Measurements from ENCODE around the gene CEP44. TPM values are rescaled to one million over a fixed set of nuclear protein-coding genes. Genes with fewer than 3 reads are reported as not detected.

The CEP44 gene
- total and polyA plus RNA-seq, 12 donors: 5.8 to 22.5 (median 15.8) TPM

- Histone ChIP-seq H3K36me3 (replicated peaks in 1 of 2) (no peaks in the 10 kb centered on the region), H3K4me1 (replicated peaks in 1 of 2) (no peaks in the 10 kb centered on the region), H3K27me3 (no peaks in the 10 kb centered on the region), H3K27ac (no peak overlapping the region), H3K4me3 (no peak overlapping the region), H3K9me3 (replicated peaks in 1 of 3) (no peaks in the 10 kb centered on the region)
- no peak for DNase-seq
- intact Hi-C loops (cut with DNase I): no loop called here
- 96 to 100% (median 96%) methylated on average over 1 of the region's 1 CpG for WGBS, 4 donors
- no peak for TF ChIP-seq POLR2A (IDR thresholded peaks at IDR 0.05)
- TF ChIP-seq CTCF (IDR thresholded peaks at IDR 0.05): no peak
These were observed 65.4 kb downstream of the CEP44 start for GRCh38 chr4:174349156-174349555.

- no peak overlapping the region for H3K27ac ChIP-seq
- no peaks in the 10 kb centered on the region for H3K27me3 ChIP-seq
- no peak for DNase-seq
- H3K36me3 ChIP-seq (replicated peaks in 1 of 2): no peaks in the 10 kb centered on the region
- TF ChIP-seq CTCF (IDR thresholded peaks at IDR 0.05): no peak
- no peak for TF ChIP-seq POLR2A (IDR thresholded peaks at IDR 0.05)
- intact Hi-C loops (cut with DNase I): no loop called here
- no peak overlapping the region for H3K4me3 ChIP-seq
- no peaks in the 10 kb centered on the region for H3K4me1 ChIP-seq (replicated peaks in 1 of 2)
- WGBS, 4 donors: 69 to 73% (median 71%) methylated on average over 5 of the region's 5 CpGs
- no peaks in the 10 kb centered on the region for H3K9me3 ChIP-seq (replicated peaks in 1 of 3)
These were observed 68.5 kb downstream of the CEP44 start for GRCh38 chr4:174352061-174352819.

- H3K4me3 ChIP-seq: no peak overlapping the region
- intact Hi-C loops (cut with DNase I): no loop called here
- peaks cover 13% of the 10 kb centered on the region for H3K27me3 ChIP-seq
- no peaks in the 10 kb centered on the region for H3K4me1 ChIP-seq (replicated peaks in 1 of 2)
- H3K9me3 ChIP-seq (replicated peaks in 1 of 3): no peaks in the 10 kb centered on the region
- no peak overlapping the region for H3K27ac ChIP-seq
- TF ChIP-seq POLR2A (IDR thresholded peaks at IDR 0.05) (no peak), CTCF (IDR thresholded peaks at IDR 0.05) (no peak)
- DNase-seq: no peak
- 76 to 87% (median 84%) methylated on average over 4 of the region's 4 CpGs for WGBS, 4 donors
- H3K36me3 ChIP-seq (replicated peaks in 1 of 2): no peaks in the 10 kb centered on the region
These were observed 73.6 kb downstream of the CEP44 start for GRCh38 chr4:174357321-174357720.

GRCh38 chr4:174358410-174358809 is 74.7 kb downstream of the CEP44 start:
- no peak overlapping the region for H3K27ac ChIP-seq
- H3K9me3 ChIP-seq (replicated peaks in 1 of 3): no peaks in the 10 kb centered on the region
- H3K36me3 ChIP-seq (replicated peaks in 1 of 2): no peaks in the 10 kb centered on the region
- no peaks in the 10 kb centered on the region for H3K4me1 ChIP-seq (replicated peaks in 1 of 2)
- H3K4me3 ChIP-seq: no peak overlapping the region
- no peak for DNase-seq
- intact Hi-C loops (cut with DNase I): no loop called here
- TF ChIP-seq CTCF (IDR thresholded peaks at IDR 0.05) (no peak), POLR2A (IDR thresholded peaks at IDR 0.05) (no peak)
- WGBS, 4 donors: 58 to 100% (median 76%) methylated on average over 1 of the region's 1 CpG
- H3K27me3 ChIP-seq: peaks cover 13% of the 10 kb centered on the region

All from adrenal gland (tissue), 12 donors.